K562 (cell line): ENCODE measurements around the gene CELSR2. TPM values are rescaled to one million over a fixed set of nuclear protein-coding genes. Genes with fewer than 3 reads are reported as not detected.

Experiments
- ATF1 ChIP-seq, 2 experiments: fragments of 450-650 bp in 1 of 2; IDR thresholded peaks; 2 replicates each; pipeline ENCODE4 v1.6.1; 2016; ENCODE audit warnings: missing compliant biosample characterization in 1 of 2, missing genetic modification characterization in 1 of 2
- ATF6 ChIP-seq: sonication (generic); formaldehyde crosslinking; IDR thresholded peaks from 2 replicates; pipeline ENCODE4 v1.4.0; 2020; ENCODE audit warnings: mild to moderate bottlenecking, missing genetic modification reagents
- BACH1 ChIP-seq: fragments of 200-800 bp; sonication (Bioruptor generic); IDR thresholded peaks from 2 replicates; pipeline ENCODE4 v1.6.1; 2016; ENCODE audit warnings: missing genetic modification characterization, missing compliant biosample characterization
- GATA2 ChIP-seq: sonication (generic); formaldehyde crosslinking; IDR thresholded peaks from 2 replicates; pipeline ENCODE4 v1.4.0; 2020; ENCODE audit warnings: mild to moderate bottlenecking, missing genetic modification reagents
- IFI16 ChIP-seq: fragments of 250-450 bp; sonication (Bioruptor Pico); IDR thresholded peaks from 2 replicates; pipeline ENCODE4 v2.1.2; 2022; ENCODE audit warnings: mild to moderate bottlenecking, inconsistent platforms
- RFX1 ChIP-seq: fragments of 450-650 bp; IDR thresholded peaks from 2 replicates; pipeline ENCODE4 v1.6.1; 2016; ENCODE audit warnings: mild to moderate bottlenecking, moderate library complexity
- SAFB ChIP-seq: fragments of 200-400 bp; formaldehyde crosslinking; IDR thresholded peaks from 2 replicates; pipeline ENCODE4 v1.6.1; 2017; ENCODE audit warnings: low read depth, low read length, borderline replicate concordance
- SP2 ChIP-seq: IDR thresholded peaks from 2 replicates; pipeline ENCODE4 v1.6.1; 2011; ENCODE audit warnings: mild to moderate bottlenecking, low read depth, low read length, moderate library complexity; ENCODE audit not compliant: poor library complexity, severe bottlenecking; ENCODE audit errors: extremely low read depth
- XRCC4 ChIP-seq: IDR thresholded peaks from one replicate; pipeline ENCODE4 v1.6.1; 2011; ENCODE audit not compliant: insufficient read depth, insufficient read length; ENCODE audit errors: extremely low read depth
- ZBTB34 ChIP-seq: fragments of 250-450 bp; sonication (Bioruptor Pico); IDR thresholded peaks from 2 replicates; pipeline ENCODE4 v1.8.0; 2021; ENCODE audit warnings: mild to moderate bottlenecking, moderate library complexity
- ZNF586 ChIP-seq: fragments of 450-650 bp; formaldehyde crosslinking; conservative IDR thresholded peaks from 2 replicates; pipeline ENCODE4 v1.4.0; 2020; ENCODE audit warnings: mild to moderate bottlenecking, moderate library complexity
- ZNF699 ChIP-seq: fragments of 250-450 bp; sonication (Bioruptor Pico); IDR thresholded peaks from 2 replicates; pipeline ENCODE4 v1.8.0; 2021; ENCODE audit warnings: mild to moderate bottlenecking, moderate library complexity; ENCODE audit not compliant: insufficient replicate concordance
- polyA plus RNA-seq, 8 experiments: library from polyadenylated mRNA; depleted of rRNA in 4 of 8; stranded (reverse) in 5 of 8; unstranded in 3 of 8; fragments of >200 nt; fragmentation: Nextera tagmentation in 2 of 8; fragmentation: Illumina TruSeq in 1 of 8; extraction: Ambion mirVana in 2 of 8; extraction: Trizol in 1 of 8; gene quantifications; 2 replicates each; pipeline versions ENCODE4 v1.2.1 to v1.2.3, GENCODE V29; 2011 to 2014; ENCODE audit warnings: inconsistent platforms in 1 of 8, missing spikeins in 1 of 8
- total RNA-seq, 7 experiments: library from RNA; depleted of rRNA in 6 of 7; stranded (reverse); fragments of >200 nt in 6 of 7; fragmentation: Illumina TruSeq in 2 of 7; extraction: Trizol in 2 of 7; gene quantifications; 2 replicates each; pipeline versions ENCODE4 v1.2.1 to v1.2.3, GENCODE V29; 2011 to 2021; ENCODE audit warnings: low replicate concordance in 1 of 7
- TF ChIP-seq, protein P1 (sequence below): sonication (generic); formaldehyde crosslinking; IDR thresholded peaks from 2 replicates; pipeline ENCODE4 v1.8.1; 2023; ENCODE audit warnings: missing genetic modification reagents, mild to moderate bottlenecking, borderline replicate concordance
- TF ChIP-seq, protein P2 (sequence below): sonication (generic); formaldehyde crosslinking; IDR thresholded peaks from 2 replicates; pipeline ENCODE4 v1.9.0; 2022; ENCODE audit warnings: mild to moderate bottlenecking, missing genetic modification reagents
- TF ChIP-seq, protein P3 (sequence below), 3 experiments: fragments of 200-800 bp in 1 of 3; sonication (Bioruptor generic) in 1 of 3; sonication (generic) in 1 of 3; formaldehyde crosslinking in 1 of 3; IDR thresholded peaks; 2 replicates each; pipeline versions ENCODE4 v1.6.1 to v1.8.0; 2016 to 2022; ENCODE audit warnings: mild to moderate bottlenecking in 2 of 3, missing compliant biosample characterization in 2 of 3, missing genetic modification characterization in 2 of 3, missing genetic modification reagents in 1 of 3

Gene CELSR2
- total and polyA plus RNA-seq, 9 of the 15 experiments (the other 6 are each of a cell fraction or from before 2014, with no cell fraction given): 0.31 to 21.9 (median 4.2) TPM

- TF ChIP-seq, protein P1, sequence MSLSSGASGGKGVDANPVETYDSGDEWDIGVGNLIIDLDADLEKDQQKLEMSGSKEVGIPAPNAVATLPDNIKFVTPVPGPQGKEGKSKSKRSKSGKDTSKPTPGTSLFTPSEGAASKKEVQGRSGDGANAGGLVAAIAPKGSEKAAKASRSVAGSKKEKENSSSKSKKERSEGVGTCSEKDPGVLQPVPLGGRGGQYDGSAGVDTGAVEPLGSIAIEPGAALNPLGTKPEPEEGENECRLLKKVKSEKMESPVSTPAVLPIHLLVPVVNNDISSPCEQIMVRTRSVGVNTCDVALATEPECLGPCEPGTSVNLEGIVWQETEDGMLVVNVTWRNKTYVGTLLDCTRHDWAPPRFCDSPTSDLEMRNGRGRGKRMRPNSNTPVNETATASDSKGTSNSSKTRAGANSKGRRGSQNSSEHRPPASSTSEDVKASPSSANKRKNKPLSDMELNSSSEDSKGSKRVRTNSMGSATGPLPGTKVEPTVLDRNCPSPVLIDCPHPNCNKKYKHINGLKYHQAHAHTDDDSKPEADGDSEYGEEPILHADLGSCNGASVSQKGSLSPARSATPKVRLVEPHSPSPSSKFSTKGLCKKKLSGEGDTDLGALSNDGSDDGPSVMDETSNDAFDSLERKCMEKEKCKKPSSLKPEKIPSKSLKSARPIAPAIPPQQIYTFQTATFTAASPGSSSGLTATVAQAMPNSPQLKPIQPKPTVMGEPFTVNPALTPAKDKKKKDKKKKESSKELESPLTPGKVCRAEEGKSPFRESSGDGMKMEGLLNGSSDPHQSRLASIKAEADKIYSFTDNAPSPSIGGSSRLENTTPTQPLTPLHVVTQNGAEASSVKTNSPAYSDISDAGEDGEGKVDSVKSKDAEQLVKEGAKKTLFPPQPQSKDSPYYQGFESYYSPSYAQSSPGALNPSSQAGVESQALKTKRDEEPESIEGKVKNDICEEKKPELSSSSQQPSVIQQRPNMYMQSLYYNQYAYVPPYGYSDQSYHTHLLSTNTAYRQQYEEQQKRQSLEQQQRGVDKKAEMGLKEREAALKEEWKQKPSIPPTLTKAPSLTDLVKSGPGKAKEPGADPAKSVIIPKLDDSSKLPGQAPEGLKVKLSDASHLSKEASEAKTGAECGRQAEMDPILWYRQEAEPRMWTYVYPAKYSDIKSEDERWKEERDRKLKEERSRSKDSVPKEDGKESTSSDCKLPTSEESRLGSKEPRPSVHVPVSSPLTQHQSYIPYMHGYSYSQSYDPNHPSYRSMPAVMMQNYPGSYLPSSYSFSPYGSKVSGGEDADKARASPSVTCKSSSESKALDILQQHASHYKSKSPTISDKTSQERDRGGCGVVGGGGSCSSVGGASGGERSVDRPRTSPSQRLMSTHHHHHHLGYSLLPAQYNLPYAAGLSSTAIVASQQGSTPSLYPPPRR: 0 out of 2 replicates have a peak, but pooled peaks have one; percentile 24
- TF ChIP-seq BACH1 (tag): no peak
- peak; percentile 69; the same call in 1 of the 2 replicates for TF ChIP-seq ATF6
- TF ChIP-seq ZNF699 (CRISPR knock-in tag): no peak
- no peak for TF ChIP-seq ZBTB34
- TF ChIP-seq SAFB: peak; percentile 46; the same call in 1 of the 2 replicates
- no peak for TF ChIP-seq SP2
- no peak for TF ChIP-seq ZNF586 (CRISPR knock-in tag)
- no peak for TF ChIP-seq GATA2 (CRISPR knock-in tag)
- TF ChIP-seq IFI16 (CRISPR knock-in tag): no peak
- TF ChIP-seq RFX1: no peak
- TF ChIP-seq XRCC4: no peak
- TF ChIP-seq, protein P2, sequence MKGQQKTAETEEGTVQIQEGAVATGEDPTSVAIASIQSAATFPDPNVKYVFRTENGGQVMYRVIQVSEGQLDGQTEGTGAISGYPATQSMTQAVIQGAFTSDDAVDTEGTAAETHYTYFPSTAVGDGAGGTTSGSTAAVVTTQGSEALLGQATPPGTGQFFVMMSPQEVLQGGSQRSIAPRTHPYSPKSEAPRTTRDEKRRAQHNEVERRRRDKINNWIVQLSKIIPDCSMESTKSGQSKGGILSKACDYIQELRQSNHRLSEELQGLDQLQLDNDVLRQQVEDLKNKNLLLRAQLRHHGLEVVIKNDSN (CRISPR knock-in tag): no peak
- TF ChIP-seq ATF1 (CRISPR knock-in tag; IDR thresholded peaks at IDR 0.05): no peak
- peak; percentile 69 for TF ChIP-seq ATF1 (tag; IDR thresholded peaks at IDR 0.05)
- TF ChIP-seq, protein P3, sequence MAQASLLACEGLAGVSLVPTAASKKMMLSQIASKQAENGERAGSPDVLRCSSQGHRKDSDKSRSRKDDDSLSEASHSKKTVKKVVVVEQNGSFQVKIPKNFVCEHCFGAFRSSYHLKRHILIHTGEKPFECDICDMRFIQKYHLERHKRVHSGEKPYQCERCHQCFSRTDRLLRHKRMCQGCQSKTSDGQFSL (CRISPR knock-in tag; IDR thresholded peaks at IDR 0.05): no peak; the same call in 1 of the 2 replicates
- TF ChIP-seq, protein P3 (tag; IDR thresholded peaks at IDR 0.05): no peak
These were observed 33.8 kb downstream of the CELSR2 start, which contains the start of gene PSRC1 (continued) for GRCh38 chr1:109282952-109283747.
